NB4 (cell line): Measurements from ENCODE around the gene MICU2.
A peak's percentile ranks its signal among the peaks of the same experiment; 100 is the strongest.

Experiments used
- DNase-seq: peaks from one replicate; pipeline ENCODE4 v3.0.0; 2010; ENCODE audit warnings: low read depth
- H3K4me3 ChIP-seq: one replicate; pipeline ENCODE4 v1.5.1; 2011; ENCODE audit warnings: mild to moderate bottlenecking, low read depth, low read length, moderate library complexity
- MYC ChIP-seq: IDR thresholded peaks from 2 replicates; pipeline ENCODE4 v1.6.1; 2011; ENCODE audit warnings: low read depth, low read length
- POLR2A ChIP-seq: IDR thresholded peaks from 2 replicates; pipeline ENCODE4 v1.6.1; 2011; ENCODE audit warnings: mild to moderate bottlenecking; ENCODE audit not compliant: insufficient read length; ENCODE audit errors: extremely low read depth
- TF ChIP-seq, protein P1 (sequence below): IDR thresholded peaks from 2 replicates; pipeline ENCODE4 v1.6.1; 2011; ENCODE audit warnings: low read depth, low read length
- TF ChIP-seq, protein P2 (sequence below): IDR thresholded peaks from one replicate; pipeline ENCODE4 v1.5.1; 2012; ENCODE audit warnings: low read depth, low read length

MICU2 gene

DNA sequence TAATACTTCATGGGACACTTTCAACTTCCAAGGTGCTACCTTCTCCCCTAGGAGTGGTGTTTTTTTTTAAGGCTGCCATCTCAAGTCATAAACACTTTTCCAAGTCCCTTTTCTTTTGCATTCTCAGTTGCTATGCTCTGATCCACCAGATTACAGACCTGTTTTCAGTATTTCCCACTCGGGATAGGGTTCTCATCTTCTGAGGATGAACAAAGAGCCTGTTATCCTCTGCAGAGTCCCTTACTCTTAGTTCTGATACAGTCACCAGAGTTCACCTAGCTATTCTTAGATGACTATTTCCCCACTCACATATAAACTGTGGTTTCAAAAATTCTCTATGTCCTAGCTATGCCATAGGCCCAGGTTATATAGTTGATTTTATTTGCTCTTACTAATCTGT lies 160.8 kb downstream of the MICU2 start:
- peak; percentile 42 for DNase-seq
- no peak for TF ChIP-seq MYC
- TF ChIP-seq POLR2A: no peak
- TF ChIP-seq, protein P1, sequence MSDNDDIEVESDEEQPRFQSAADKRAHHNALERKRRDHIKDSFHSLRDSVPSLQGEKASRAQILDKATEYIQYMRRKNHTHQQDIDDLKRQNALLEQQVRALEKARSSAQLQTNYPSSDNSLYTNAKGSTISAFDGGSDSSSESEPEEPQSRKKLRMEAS: no peak
- TF ChIP-seq, protein P2, sequence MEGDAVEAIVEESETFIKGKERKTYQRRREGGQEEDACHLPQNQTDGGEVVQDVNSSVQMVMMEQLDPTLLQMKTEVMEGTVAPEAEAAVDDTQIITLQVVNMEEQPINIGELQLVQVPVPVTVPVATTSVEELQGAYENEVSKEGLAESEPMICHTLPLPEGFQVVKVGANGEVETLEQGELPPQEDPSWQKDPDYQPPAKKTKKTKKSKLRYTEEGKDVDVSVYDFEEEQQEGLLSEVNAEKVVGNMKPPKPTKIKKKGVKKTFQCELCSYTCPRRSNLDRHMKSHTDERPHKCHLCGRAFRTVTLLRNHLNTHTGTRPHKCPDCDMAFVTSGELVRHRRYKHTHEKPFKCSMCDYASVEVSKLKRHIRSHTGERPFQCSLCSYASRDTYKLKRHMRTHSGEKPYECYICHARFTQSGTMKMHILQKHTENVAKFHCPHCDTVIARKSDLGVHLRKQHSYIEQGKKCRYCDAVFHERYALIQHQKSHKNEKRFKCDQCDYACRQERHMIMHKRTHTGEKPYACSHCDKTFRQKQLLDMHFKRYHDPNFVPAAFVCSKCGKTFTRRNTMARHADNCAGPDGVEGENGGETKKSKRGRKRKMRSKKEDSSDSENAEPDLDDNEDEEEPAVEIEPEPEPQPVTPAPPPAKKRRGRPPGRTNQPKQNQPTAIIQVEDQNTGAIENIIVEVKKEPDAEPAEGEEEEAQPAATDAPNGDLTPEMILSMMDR: no peak

More for the DNA sequence above, 160.8 kb downstream of the MICU2 start:
- no peak overlapping the region for H3K4me3 ChIP-seq
